Left ventricle myocardium inferior (tissue), 1 donor: ENCODE measurements around the gene SLC34A1. TPM values are rescaled to one million over a fixed set of nuclear protein-coding genes. Genes with fewer than 3 reads are reported as not detected.

Experiments
- DNase-seq: peaks from one replicate; pipeline ENCODE4 v3.0.0-alpha.2; 2020
- H3K27ac ChIP-seq: fragments of 200-600 bp; replicated peaks from 2 replicates; pipeline ENCODE4 v1.8.0; 2021
- H3K27me3 ChIP-seq: fragments of 200-600 bp; 2 replicates; pipeline ENCODE4 v1.8.0; 2021; ENCODE audit warnings: low read depth
- H3K36me3 ChIP-seq: fragments of 200-600 bp; 2 replicates; pipeline ENCODE4 v1.8.0; 2021
- H3K4me1 ChIP-seq: fragments of 200-600 bp; 2 replicates; pipeline ENCODE4 v1.8.0; 2021
- H3K4me3 ChIP-seq: fragments of 200-600 bp; 2 replicates; pipeline ENCODE4 v1.8.0; 2021; ENCODE audit warnings: mild to moderate bottlenecking, moderate library complexity
- H3K9me3 ChIP-seq: fragments of 200-600 bp; replicated peaks from 2 replicates; pipeline ENCODE4 v1.8.0; 2021
- intact Hi-C: fragments of 100-400 bp; cut with micrococcal nuclease; formaldehyde crosslinking; loops from one replicate; pipeline ENCODE4 v1.11.0; 2022
- total RNA-seq: library from RNA; stranded (reverse); fragmentation: NEBNext Ultra II Directional; extraction: Animal tissue kit (Norgen Biotek cat#: 25700); gene quantifications from one replicate; pipeline ENCODE4 v1.2.1, GENCODE V29; 2021
- TF ChIP-seq, protein P1 (sequence below): fragments of 200-600 bp; IDR thresholded peaks from 2 replicates; pipeline ENCODE4 v1.8.0; 2021; ENCODE audit warnings: antibody characterized with exemption, mild to moderate bottlenecking, borderline replicate concordance
- donor health status: DM: no; HTN: yes; CAD: no; lungs with severe emphysema.

Gene SLC34A1
- total RNA-seq, 1 donor from 2014 or later, result not detected

DNA sequence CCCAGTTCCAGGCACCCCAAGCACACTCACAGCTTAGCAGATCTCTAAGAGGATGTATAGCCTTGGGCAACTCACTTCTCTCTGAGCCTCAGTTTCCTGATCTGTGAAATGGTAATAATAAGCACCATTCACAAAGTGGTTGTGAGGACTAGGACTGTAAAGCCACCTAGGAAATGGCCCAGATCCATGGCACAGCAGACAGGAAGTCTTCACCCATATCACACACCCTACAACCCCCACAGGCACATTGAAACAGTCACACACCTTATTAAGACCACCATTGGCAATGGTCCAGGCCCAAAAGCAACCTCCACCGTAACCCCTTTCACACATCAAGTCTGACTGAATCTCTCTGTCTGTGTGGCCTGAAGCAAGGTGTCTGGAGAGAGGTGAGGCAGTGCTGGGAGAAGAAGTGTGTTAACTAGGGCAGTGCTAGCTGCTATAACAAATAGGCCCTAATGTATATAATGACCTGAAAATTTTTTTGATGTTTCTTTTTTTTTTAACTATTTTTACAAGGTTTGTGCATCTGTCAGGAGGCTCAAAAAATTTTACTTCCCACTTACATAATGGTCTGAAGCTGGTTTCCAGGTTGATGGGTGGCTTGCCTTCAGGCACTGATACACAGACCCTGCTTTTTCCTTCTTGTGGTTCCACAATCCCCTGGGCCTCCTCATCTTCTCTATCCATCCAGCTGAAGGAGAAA is 28.9 kb upstream of the SLC34A1 start:
- no peak for DNase-seq
- Histone ChIP-seq H3K27me3 (peaks cover 11% of the 10 kb centered on the region), H3K36me3 (no peaks in the 10 kb centered on the region), H3K4me1 (peaks cover 40% of the 10 kb centered on the region), H3K27ac (no peak overlapping the region), H3K4me3 (no peak overlapping the region), H3K9me3 (no peaks in the 10 kb centered on the region)
- intact Hi-C loops, result no loop called here
- TF ChIP-seq, protein P1, sequence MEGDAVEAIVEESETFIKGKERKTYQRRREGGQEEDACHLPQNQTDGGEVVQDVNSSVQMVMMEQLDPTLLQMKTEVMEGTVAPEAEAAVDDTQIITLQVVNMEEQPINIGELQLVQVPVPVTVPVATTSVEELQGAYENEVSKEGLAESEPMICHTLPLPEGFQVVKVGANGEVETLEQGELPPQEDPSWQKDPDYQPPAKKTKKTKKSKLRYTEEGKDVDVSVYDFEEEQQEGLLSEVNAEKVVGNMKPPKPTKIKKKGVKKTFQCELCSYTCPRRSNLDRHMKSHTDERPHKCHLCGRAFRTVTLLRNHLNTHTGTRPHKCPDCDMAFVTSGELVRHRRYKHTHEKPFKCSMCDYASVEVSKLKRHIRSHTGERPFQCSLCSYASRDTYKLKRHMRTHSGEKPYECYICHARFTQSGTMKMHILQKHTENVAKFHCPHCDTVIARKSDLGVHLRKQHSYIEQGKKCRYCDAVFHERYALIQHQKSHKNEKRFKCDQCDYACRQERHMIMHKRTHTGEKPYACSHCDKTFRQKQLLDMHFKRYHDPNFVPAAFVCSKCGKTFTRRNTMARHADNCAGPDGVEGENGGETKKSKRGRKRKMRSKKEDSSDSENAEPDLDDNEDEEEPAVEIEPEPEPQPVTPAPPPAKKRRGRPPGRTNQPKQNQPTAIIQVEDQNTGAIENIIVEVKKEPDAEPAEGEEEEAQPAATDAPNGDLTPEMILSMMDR, result no peak

DNA sequence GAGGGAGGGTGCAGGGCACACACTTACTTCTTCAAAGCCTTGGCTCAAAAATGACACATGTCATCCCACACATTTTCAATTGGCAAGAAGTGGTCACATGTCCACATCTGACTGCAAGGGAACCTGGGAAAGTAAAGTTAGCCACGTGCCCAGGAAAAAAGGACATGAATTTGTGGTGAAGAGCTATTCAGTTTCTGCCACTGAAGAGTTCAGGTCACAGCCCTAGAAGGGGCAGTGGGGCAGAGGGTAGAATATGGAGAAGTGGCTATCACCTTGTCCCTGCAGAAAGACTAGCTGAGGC is 28.4 kb upstream of the SLC34A1 start:
- TF ChIP-seq, protein P1, result no peak
- intact Hi-C loops, result no loop called here
- Histone ChIP-seq H3K27ac (no peak overlapping the region), H3K4me3 (no peak overlapping the region), H3K36me3 (no peaks in the 10 kb centered on the region), H3K9me3 (no peaks in the 10 kb centered on the region), H3K27me3 (peaks cover 11% of the 10 kb centered on the region), H3K4me1 (peaks cover 35% of the 10 kb centered on the region)
- no peak for DNase-seq

DNA sequence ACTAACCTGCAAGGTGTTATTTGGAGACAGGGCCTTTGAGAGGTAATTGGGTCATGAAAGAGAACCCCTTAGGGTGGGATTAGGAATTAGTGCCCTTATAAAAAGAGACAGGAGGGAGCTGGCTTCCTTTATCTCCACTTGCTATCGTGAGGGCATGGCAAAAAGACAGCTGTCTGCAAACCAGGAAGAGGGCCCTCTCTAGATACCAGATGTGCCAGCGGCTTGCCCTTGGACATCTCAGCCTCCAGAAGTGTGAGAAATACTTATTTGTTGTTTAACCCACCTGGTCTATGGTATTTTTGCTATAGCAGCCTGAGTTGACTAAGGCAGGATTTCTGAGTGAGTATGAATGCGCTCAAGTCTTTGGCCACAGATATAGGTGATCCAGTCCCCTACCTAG is 27.5 kb upstream of the SLC34A1 start:
- H3K4me1 ChIP-seq, result peaks cover 26% of the 10 kb centered on the region
- intact Hi-C loops, result no loop called here

DNA sequence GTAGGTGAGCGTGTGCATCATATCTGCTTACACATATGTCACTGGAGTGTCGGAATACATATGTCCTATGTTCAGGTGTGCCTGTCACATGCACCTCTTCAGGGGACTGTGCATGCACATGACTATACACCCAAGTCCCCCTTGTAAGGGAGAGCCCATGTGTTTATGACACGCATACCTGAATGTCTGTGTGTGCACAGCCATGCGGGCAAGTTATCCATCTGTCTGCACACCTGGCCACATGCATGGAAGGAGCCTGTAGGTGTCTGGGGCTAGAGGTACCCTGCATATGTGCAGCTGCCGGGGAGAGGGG is 27.1 kb upstream of the SLC34A1 start:
- no peak overlapping the region for H3K27ac ChIP-seq
- no peaks in the 10 kb centered on the region for H3K36me3 ChIP-seq
- no peaks in the 10 kb centered on the region for H3K9me3 ChIP-seq
- DNase-seq, result no peak
- H3K4me3 ChIP-seq, result no peak overlapping the region
- H3K27me3 ChIP-seq, result peaks cover 11% of the 10 kb centered on the region
- H3K4me1 ChIP-seq, result peaks cover 26% of the 10 kb centered on the region
- intact Hi-C loops, result no loop called here
- TF ChIP-seq, protein P1, result no peak

More for the DNA sequence above, 27.5 kb upstream of the SLC34A1 start:
- Histone ChIP-seq H3K27me3 (peaks cover 11% of the 10 kb centered on the region), H3K9me3 (no peaks in the 10 kb centered on the region), H3K4me3 (no peak overlapping the region), H3K36me3 (no peaks in the 10 kb centered on the region), H3K27ac (no peak overlapping the region)
- TF ChIP-seq, protein P1, result no peak
- DNase-seq, result no peak

DNA sequence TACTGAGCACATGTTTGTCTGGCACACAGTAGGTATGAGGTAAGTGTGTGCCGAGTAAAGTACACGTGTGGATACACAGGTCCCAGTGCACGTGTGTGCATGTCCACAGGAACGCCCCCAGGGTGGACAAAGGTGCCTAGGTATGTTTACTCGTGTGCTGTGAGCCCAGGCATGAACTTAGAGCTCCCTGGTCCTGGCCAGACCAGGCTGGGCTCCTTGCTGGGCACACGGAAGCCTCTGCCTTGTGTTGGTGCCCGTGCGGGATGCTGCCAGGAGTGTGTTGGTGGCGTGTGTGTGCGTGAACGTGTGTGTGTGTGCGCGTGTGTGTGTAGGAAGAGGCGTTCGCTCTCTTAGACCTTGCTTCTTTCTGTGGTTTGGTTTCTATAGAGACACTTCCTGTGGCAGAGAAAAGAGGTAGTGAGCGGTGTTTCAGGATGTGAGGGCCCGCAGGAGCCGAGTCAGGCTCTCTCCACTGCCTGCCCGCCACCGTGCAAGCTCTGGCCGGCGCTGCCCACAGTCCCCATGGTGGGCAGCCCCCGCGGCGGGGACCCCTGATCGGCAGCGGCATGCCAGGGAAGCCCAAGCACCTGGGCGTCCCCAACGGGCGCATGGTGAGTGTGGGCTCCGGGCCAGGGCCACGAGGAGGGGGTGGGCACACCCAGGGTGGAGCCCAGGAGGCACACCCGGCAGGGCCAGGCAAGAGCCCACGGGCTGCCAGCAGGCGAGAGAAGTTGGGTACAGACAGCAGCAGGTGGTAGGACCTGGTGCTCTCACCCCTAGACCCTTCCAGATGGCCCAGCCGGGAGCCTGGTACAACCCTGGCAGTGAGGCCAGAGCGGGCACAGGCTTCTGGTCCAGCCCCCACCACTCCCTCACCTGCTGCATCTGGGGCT is 26.5 kb upstream of the SLC34A1 start, which contains the start of gene RGS14:
Gene RGS14 (plus strand): TSS at position 466 of the 893 bp plus-strand sequence. CDS start 101 bp downstream, at position 567.
- H3K4me1 ChIP-seq, result peaks cover 27% of the 10 kb centered on the region
- DNase-seq, result peak; percentile 29
- H3K4me3 ChIP-seq, result peak within 1 kb of the TSS; percentile 45
- TF ChIP-seq, protein P1, result no peak
- H3K27ac ChIP-seq, result no peak within 1 kb of the TSS
- peaks cover 11% of the 10 kb centered on the region for H3K27me3 ChIP-seq
- H3K9me3 ChIP-seq, result no peaks in the 10 kb centered on the region
- intact Hi-C loops, result no loop called here
- H3K36me3 ChIP-seq, result no peaks in the 10 kb centered on the region
